Mammary epithelial cell (primary cell): Measurements from ENCODE around the gene ACTRT3.

Experiments used
- CTCF ChIP-seq, 2 donors: IDR thresholded peaks in 1 of 2; conservative IDR thresholded peaks in 1 of 2; 2 replicates each; pipeline ENCODE4 v1.5.1; 2011 to 2012; ENCODE audit warnings: inconsistent platforms in 2 of 2, low read length in 2 of 2, mild to moderate bottlenecking in 2 of 2, control low read depth in 1 of 2, low read depth in 1 of 2; ENCODE audit not compliant: insufficient read depth in 1 of 2; ENCODE audit errors: extremely low read depth in 1 of 2
- EZH2 ChIP-seq: IDR thresholded peaks from 2 replicates; pipeline ENCODE4 v1.6.1; 2012; ENCODE audit warnings: low read length, inconsistent platforms, borderline replicate concordance

GRCh38 chr3:169751875-169752274, 17.5 kb downstream of the ACTRT3 start:
- TF ChIP-seq EZH2 (no peak), CTCF (conservative IDR thresholded peaks at IDR 0.05 in 1 of 2, IDR thresholded peaks at IDR 0.05 in 1 of 2; ENCODE audit: extremely low read depth in 1 of 2, insufficient read depth in 1 of 2, low read depth in 1 of 2, low read length in 2 of 2) (no peak)
